GM19463 (cell line): ENCODE measurements around the gene LSMEM2.
"Not testable (repeated sequence)": the region's sequence is repeated elsewhere in the genome, so short reads cannot be mapped to it uniquely, and the experiment has no call there.

Experiments
- ATAC-seq: cut with Tn5 transposase; IDR thresholded peaks from one replicate; pipeline ENCODE4 v1.9.1; 2021; ENCODE audit warnings: mild to moderate bottlenecking, moderate library complexity; ENCODE audit not compliant: unreplicated experiment

The LSMEM2 gene

DNA sequence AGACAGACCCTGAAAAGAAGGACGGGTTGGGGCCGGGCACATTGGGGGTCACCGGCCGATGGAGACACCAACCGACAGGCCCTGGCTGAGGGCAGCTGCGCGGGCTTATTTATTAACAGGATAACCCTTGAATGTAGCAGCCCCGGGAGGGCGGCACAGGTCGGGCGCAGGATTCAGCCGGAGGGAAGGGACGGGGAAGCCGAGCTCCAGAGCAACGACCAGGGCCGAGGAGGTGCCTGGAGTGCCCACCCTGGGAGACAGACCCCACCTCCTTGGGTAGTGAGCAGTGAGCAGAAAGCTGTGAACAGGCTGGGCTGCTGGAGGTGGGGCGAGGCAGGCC is 2.2 kb upstream of the LSMEM2 start:
- ATAC-seq = no peak

DNA sequence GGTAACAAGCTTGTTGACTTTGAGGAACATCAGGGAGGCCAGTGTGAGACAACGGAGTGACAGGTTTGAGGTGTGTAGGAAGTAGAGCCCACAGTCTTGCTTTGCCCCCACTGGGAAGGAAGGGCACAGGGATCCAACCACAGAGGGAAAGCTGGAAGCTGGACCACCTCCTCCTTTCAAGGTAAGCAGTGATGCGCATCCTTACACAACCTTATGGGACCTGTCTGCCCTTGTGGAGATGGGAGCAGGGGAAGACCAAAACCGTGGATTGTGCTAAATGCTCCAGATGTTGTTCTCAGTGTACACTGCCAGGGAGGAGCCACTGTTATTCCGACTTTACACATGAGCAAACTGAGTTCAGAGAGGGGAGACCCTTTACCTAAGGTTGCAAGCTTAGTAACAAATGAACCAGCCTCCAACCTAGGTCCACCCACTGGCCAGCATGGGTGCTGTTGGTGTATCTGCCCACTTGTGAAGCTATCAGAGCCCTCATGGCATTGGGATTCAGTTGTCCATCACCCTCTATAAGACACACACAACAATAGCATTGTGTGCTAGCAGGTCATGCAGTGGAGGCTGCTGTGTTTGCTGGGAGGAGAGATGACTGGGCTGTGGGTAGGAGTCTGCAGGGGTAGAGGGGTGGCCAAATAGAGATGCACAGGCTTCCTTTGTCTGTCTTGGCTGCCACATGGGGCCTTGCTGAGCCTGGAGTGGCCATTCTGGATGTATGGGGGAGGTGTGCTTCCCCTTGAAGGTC is 586 bp upstream of the LSMEM2 start:
- no peak for ATAC-seq

DNA sequence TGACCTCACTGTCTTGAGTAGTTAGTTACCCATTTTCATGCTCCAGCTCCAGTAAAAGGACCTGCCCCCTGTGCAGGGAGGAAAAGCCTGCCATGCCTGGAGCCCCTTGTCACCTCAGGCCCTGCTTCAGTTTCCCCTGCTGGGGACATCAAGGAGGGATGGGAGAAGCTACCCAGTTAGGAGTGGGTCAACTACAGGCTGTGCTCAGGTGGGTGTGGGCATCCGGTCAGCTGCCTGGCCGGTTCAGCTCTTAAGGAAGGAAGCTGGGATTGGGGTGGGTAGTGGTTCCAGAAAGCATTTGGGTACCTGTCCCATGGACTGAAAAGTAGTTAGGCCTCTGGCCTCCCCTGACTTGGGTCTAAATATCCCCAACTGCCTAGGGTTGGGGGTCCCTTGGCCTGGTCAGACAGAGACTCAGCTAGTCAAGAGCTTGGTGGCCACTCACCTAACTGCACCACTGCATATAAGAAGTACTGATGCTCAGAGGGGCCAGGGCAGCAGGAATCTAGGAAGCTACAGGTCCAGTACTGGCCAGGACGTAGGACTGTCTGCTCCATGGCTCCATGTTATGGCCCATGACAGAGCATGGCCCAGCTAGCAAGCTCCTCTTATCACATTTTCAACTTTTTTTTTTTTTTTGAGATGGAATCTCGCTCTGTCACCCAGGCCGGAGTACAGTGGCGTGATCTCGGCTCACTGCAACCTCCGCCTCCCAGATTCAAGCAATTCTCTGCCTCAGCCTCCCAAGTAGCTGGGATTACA is 549 bp downstream of the LSMEM2 start:
- ATAC-seq = no peak

DNA sequence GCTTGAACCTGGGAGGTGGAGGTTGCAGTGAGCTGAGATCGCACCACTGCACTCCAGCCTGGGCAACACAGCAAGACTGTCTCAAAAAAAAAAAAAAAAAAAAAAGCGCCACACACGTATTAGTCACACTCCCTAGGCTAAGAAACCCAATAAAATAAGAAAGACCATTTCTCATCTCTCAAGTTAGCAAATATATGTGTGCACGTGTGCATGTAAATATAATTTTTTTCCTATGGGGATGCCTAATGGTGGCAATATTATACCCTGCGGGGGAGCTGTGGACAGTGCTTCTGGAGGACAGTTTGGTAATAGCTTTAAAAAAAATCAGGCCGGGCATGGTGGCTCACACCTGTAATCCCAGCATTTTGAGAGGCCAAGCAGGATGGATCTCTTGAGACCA is 5.2 kb downstream of the LSMEM2 start:
- not testable (repeated sequence) for ATAC-seq

DNA sequence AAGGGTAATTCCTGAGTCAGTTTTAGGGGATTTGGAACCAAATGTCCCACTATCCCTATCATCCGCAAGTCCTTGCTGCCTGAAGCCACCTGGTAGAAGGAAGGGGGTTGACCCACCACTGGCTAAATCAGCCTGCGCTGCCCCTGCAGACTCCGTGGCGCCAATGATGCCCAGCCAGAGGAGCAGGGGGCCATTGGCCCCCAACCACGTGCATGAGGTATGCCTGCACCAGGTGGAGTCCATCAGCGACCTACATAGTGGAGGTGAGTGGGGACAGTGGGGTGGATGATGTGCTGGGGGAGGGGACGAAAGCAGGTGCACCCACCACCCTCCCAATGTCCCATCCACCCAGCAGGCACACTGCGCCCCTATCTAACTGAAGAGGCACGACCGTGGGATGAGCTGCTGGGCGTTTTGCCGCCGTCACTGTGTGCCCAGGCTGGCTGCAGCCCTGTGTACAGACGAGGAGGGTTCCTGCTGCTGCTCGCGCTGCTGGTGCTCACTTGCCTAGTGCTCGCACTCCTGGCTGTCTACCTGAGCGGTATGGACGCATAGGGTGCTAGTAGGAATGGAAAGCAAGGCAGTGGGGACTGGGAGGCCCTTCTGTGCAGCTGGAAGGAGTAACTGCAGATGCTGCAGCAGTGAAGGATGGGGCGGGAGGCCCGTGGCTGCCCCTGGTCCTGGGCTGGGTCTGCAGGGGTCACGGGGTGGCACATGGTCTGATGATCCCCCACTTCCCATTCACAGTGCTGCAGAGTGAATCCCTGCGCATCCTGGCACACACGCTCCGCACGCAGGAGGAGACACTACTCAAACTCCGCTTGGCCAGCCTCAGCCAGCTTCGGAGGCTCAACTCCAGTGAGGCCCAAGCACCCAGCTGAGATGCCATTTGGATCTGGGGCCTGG is 7.7 kb downstream of the LSMEM2 start:
- no peak for ATAC-seq

DNA sequence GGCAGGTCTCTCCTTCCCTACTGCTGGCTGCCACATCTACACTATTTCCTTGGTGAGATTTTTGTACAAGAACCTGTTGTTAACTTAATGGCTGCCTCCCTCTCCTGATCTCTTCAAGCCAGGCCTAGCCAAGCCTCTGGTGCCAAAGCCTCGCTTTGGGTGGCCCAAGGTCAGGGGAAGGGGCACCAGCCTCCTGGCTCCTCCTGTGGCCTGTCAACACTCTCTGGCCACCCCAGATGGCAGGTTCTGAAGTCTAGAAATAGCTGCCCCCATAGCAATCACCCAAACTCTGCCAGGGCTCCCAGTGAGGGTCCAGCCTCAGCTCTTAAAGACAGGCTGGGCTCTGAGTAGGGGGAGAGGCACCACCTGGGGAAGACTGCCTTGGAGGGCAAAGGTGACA is 8.4 kb downstream of the LSMEM2 start:
- no peak for ATAC-seq

DNA sequence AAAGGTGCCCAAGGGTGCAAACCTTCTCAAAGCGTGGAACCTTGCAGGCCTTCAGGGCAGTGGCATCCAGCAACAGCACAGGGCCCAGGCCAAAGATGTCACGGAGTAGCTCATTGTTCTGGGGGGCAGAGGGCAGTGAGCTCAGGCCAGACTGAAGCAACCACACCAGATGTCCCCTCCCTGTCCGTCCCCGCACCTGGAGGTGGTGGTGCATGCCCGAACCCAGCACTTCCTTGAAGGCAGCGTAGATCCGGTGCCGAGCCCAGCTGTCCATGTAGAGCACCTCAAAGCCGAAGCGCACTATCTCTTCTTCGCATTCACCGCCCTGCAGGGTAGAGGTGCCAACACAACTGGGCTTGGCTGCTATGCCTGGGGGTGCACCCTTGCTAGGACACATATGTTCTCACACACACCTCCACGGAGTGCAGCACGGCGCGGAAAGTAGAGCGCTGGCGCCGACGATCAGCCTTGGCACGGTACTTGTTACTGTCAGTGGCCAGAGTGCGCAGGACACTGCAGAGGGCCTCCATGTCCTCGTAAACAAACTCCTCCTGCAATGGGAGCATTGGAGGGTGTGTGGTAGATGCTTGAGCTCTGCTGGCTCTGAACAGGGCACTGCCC is 9.6 kb downstream of the LSMEM2 start:
- no peak for ATAC-seq

DNA sequence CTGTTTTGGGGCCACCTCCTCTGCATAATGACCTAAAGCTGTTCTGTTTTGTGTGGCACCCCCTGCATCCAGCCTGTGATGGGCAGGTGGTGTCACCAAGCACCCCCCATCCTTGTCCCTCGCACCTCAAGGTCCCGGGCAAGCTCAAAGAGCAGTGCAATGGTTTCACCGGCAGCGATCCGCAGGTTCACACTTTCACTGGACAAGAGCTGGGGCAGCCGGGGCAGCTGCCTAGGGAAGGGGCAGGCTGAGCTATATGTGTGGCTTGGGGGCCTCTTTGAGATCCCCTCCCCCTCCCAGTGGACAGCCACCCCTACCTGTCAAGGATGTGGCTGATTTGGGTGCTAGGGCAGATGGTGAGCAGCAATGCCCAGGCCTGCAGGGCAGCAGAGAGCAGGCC is 10.2 kb downstream of the LSMEM2 start:
- ATAC-seq = no peak

DNA sequence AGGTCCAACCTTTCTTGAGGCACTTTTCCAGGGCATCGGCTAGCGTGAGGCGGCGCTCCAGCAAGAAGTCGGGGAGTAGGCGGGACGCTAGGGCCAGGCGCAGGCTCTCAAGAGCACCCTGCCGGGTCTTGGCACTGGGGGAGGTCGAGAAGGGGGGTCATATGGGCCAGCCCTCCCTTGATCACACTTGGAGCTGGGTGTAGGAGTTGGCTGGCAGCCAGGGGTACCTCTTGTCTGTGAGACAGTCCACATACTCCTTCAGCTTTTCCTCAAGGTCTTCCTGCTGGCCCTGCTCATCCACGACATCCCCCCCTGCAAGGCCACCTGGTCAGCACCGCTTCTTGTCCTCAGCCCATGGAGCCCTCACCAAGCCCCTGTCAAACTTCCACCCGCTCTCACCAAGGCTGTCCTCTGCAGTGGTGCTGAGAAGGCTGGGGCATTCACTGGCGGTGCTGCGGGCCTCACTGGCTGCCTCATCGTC is 11.3 kb downstream of the LSMEM2 start:
- ATAC-seq = no peak

DNA sequence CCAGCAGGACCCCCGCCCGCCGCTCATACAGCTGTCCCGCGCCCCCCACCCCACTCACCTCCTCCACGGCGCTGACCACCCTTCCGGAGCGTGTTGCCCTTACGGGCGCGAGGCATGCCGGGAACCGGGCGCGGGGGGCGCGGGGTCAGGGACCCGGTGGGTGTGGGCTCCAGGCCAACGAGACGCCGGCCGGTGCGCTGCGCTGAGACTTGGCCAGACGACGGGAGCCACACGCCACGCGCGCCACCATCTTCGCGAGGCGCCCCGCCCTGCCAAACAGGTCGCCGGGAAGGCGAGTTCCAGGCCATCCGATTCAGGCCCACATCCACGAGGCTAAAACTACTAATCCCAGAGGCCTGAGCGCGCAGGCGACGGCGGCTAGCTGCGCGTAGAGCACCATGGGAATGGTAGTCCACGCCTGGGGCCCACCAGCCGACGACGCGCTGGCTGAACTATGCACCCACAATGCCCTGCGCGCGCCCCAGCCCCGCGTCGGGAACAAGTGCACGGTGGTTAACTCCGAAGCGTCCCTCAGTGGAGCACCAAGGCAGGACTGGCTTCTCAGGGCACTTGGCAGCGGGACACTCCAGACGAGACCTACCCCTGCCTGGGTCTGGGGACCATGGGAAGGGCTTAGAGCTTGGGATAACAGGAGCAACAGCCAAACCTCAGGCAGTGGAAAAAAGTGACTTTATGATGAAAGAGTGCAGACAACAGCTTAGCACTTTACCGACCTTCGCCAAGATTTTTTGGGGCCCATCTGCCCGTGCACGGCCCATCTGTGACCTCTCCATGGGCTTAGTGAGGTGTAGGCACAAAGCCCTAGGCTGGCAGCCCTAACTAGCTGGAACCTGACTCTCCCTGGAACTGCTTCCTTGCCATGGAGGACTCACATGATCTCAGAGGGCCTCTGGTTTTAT is 13.5 kb downstream of the LSMEM2 start, which contains the start of gene IFRD2:
Gene IFRD2, minus strand, starts transcription at position 271 of the 920 bp plus-strand sequence. Its CDS starts 155 bp downstream, at position 116.
- ATAC-seq = peak; percentile 94

DNA sequence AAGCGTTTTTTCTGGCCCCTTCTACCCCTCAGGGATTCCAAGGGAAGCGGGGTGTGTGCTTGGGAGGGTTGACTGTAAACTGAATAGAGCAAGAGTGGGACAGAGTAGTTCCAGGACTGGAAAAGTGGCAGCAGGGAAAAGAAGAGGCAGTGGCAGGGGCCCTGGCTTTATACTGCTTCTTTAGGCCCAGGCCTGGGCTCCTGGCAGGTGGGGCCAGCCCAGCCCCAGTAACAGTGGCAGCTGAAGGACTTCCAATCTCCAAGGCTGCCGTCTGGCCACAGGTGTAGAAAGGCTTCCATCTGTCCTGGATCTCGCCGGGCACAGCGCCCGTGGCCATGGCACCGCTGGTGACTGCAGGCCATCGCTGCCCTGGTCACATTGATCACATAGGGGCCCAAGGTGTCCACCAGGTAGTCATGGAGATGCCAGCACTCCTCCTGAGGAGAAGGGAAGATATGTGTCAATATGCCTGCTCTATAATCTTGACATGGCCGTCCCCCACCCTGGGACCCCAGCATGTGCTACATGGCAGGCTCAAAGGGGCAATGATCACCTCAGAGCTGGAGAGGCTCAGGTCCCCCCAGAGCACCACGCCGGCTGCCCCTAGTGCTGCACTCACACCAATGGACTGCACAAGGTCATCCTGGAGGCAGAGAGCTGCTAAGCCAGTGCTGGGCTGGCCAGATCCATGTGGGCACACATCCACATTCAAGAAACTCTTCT is 14.4 kb downstream of the LSMEM2 start:
- no peak for ATAC-seq

DNA sequence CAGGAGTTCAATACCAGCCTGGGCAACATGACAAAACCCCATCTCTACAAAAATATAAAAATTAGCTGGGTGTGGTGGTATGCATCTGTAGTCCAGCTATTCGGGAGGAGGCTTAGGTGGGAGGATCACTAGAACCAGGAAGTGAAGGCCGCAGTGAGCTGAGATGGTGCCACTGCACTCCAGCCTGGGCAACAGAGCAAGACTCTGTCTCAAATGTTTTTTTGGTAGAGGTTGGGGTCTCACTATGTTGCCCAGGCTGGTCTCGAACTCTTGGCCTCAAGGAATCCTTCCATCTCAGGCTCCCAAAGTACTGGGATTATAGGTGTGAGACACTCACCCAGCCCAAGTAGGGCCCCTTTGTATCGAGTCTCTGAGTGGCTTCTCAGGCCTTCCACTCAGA is 15.2 kb downstream of the LSMEM2 start:
- ATAC-seq = no peak

DNA sequence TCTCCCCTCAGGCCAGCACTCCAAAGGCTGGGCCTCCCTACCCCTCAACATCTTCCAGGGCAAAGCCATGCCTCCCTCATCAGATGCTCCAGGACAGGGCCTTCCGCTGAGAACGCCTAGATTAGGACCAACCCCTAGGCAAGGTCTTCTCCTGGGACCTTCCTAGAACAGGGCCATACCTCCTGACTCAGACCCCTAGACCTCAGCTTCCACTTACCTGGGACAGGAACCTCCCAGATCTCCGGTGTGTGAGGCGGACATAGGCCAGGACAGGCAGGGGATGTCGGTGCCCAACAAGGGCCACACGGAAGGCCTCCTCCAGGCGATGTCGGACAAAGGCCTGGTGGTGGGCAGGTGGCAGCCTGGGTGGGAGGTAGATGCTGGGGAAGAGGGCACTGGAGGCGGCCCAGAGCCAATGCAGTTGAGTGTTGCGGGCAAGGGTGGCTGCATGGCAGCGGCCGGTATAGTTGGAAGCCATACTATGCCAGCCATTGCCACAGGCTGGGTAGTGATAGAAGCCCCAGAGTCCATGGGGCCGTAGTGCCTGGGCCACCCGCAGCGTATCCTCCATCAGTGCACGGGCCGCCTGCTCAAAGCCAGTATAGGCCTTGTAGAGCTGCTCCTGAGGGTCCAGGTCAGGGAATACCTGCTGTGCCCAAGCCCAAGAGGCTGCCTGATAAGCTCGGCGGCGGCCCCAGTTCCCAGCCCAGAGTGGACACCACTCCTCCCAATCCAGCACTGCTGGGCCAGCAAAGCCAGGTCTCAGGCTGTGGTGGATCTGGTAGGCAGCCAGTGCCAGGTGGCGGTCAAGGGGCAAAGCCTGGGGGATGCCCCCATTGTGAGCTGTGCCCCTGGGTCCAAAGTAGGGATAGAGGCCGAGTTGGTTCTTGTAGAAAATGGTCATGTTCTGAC is 15.9 kb downstream of the LSMEM2 start:
- no peak for ATAC-seq

DNA sequence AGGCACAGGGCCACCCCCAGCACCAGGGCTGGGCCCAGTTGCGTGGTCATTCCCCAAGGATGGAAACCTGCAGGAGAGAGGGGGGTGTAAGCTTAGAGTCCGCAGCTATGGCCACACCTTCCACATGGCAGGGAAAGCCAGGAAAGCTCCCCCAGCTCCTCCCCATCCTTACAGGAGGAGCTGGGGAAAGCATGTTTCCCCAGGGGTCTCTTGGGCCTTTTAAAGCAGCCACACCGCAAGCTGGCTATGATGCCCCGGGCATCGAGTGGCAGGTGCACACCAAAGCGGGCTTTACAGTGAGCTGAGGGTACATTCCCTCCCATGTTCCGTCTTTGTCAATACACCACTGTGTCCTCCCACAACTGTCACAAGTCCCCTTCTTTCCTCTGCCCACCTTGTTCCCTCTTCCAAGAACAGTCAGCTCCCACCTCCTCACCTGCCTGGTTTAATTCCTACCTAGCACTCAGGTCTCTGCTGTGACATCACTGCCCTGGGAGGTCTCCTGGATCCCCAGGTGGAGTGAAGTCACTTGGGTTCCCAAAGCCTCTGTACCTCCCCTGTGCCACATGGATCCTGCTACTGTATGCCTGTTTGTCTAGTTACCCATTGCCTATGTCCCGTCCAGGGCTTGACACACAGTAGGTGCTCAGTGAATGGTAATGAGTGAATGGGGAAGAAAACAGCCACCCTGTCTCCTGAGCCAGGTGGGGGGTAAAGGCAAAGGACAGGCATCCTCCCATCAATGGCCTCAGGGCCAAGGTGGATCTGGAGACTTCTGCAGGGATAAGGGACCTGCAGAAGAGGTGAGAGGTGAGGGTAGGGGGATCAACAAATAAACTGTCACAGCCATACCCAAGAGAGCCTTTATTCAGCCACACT is 16.9 kb downstream of the LSMEM2 start:
- no peak for ATAC-seq

DNA sequence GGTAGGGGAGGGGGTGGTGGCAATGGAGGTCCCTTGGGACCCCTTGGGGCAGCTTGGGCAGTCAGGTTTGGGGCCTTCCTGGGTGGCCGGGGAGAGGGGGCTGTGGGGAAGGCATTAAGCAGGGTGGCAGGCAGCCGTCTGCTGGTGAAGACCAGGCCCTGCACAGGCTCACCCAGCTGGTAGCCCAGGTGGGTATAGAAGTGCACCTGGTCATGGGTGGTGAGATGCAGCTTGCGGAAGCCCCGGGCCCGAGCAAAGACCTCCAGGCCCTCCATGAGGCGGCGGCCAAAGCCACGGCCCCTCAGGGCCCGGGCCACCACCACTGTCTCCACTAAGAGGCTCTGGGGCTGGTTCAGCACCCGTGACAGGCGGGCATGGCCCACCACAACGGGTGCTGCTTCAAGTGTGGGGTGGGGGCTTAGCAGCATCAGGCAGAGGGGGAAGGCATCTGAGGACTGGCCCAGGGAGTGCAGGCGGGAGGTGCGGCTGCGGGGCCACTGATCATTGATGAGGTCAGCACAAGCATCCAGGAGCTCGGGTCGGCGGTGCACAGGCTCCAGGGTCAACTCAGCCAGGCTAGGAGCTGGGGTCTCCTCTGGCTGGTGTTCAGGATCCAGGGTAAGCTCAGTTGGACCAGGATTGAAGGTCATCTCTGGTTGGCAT is 18.0 kb downstream of the LSMEM2 start:
- ATAC-seq = no peak

DNA sequence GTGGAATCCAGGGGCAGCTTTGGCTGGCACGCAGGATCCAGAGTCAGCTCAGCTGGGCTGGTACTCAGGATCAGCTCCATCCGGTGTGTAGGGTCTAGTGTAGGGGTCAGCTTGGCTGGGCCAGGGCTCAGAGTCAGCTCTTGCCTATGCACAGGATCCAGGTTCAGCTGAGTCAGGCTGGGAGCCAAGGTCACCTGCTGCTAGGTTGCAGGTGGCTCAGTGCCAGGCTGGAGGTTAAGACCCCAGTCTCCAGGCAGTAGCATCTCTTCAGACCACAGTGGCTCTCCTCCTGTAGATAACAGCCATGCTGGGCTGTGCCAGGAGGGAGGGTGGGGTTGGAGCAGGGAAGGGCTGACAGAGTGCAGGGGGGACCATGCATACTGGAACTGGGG is 18.5 kb downstream of the LSMEM2 start:
- no peak for ATAC-seq
